ENCODE results near the gene GREB1L.

Gene GREB1L

DNA sequence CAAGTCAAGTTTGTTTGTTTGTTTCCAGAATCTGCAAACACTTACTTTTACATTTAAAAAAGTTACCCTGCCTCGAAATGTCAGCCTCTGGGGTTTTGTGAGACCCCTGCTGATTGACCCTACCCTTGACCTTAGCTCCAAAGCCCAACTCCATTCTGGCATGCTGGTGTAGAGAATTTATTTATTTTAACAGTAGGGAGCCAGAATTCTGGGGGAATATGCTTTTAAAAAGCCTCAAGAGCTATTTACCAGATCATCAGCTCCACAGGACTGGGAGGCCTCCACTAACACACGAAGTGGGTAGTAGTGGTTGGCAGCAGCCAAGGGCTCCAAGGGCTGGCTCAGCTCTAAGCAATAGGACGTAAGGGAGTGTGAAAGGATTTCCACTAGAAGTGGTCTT lies 23.2 kb upstream of the GREB1L start:
- Histone ChIP-seq H3K27ac (no peak overlapping the region), H3K36me3 (no peaks in the 10 kb centered on the region), H3K9me3 (ENCODE audit: severe bottlenecking) (no peaks in the 10 kb centered on the region), H3K27me3 (ENCODE audit: insufficient read depth, low read depth, severe bottlenecking) (no peaks in the 10 kb centered on the region), H3K4me3 (ENCODE audit: low read depth, low read length) (no peak overlapping the region)
- no peak for DNase-seq
- TF ChIP-seq, protein P1, sequence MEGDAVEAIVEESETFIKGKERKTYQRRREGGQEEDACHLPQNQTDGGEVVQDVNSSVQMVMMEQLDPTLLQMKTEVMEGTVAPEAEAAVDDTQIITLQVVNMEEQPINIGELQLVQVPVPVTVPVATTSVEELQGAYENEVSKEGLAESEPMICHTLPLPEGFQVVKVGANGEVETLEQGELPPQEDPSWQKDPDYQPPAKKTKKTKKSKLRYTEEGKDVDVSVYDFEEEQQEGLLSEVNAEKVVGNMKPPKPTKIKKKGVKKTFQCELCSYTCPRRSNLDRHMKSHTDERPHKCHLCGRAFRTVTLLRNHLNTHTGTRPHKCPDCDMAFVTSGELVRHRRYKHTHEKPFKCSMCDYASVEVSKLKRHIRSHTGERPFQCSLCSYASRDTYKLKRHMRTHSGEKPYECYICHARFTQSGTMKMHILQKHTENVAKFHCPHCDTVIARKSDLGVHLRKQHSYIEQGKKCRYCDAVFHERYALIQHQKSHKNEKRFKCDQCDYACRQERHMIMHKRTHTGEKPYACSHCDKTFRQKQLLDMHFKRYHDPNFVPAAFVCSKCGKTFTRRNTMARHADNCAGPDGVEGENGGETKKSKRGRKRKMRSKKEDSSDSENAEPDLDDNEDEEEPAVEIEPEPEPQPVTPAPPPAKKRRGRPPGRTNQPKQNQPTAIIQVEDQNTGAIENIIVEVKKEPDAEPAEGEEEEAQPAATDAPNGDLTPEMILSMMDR (IDR thresholded peaks at IDR 0.05; ENCODE audit: low read depth, low read length), result no peak

DNA sequence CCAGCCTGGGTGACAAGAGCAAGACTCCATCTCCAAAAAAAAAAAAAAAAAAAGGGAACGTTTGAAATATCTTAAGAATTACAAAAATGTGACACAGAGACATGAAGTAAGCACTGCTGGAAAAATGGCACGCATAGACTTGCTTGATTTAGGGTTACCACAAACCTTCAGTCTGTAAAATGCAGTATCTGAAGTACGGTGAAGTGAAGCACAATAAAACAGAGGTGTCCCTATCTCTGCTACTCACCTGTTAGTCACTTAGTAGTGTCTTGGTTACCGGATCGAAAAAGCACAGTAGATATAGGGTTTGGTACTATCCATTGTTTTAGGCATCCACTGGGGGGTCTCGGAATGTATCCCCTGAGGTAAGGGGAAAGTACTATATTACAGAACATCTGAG lies 11.6 kb upstream of the GREB1L start:
- Histone ChIP-seq H3K4me3 (ENCODE audit: low read depth, low read length) (no peak overlapping the region), H3K36me3 (no peaks in the 10 kb centered on the region), H3K27me3 (ENCODE audit: insufficient read depth, low read depth, severe bottlenecking) (no peaks in the 10 kb centered on the region), H3K27ac (no peak overlapping the region), H3K9me3 (ENCODE audit: severe bottlenecking) (no peaks in the 10 kb centered on the region)
- DNase-seq, result no peak
- TF ChIP-seq, protein P1 (IDR thresholded peaks at IDR 0.05; ENCODE audit: low read depth, low read length), result no peak

DNA sequence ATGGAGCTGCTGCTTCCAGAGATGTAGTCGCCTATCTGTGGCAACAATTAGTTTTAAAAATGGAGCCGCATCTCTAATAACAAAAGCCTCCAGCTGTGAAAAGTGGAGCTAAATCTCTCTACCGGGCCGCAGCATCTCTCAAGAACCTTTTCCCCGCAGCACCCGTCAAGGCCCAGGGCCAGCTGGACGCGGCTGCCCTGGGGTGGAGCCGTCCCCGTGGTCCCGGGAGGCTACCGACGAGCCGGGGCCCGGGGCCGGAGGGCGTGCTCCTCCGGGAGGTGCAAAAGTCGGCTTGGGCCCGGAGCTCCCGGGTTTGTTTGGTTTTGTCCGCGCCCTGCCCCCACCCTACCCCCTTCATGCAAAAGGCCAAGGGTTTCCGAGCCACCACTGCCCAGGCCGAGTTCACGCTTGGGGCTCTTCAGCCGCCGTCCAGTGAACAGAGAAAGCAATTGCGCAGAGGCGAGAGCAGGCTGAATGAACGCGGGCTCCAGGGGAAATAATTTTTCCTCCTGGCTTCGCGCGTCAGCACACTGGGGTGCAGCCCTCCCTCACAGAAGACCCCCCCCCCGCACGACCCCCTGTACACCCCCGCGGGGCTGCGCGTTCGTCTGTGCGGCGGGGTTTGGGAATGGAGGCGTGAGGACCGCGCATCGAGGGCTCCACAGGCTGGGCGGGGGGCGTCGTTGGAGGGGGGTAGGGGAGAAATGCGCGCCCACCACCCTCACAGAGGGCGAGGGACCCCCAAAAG lies 557 bp upstream of the GREB1L start:
- peak overlapping the region; percentile 55 for H3K4me3 ChIP-seq (ENCODE audit: low read depth, low read length)

DNA sequence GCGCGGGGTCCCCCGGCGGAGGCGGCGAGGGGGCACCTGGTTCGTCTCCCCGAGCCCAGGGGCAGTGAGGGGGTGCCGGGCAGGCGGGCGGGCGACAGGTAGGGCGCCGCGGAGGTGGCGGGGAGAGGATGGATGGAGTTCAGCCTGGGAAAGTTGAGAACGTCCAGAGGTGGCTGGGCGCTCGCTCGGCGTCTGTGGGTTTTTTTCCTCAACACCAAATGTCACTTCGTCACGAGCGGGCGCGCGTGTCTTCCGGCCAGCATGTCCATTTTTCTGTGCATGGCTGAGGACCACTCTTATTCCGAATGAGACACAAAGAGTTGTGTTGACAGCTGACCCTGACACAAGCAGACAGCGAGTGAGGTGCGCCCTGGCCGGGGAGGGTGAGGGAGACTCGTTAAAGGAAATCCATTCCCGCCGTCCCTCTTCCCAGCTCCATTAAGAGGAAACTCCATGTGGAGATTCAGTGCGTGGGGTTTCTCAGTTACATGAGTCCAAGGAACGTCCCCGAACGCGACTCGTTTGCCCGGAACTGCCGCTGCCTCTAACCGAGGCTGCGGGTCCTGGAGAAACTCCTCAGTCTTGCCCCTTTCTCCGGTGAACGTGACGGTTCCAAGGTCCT lies 859 bp downstream of the GREB1L start:
- no peaks in the 10 kb centered on the region for H3K36me3 ChIP-seq
- H3K27ac ChIP-seq, result no peak overlapping the region
- peak overlapping the region; percentile 70 for H3K4me3 ChIP-seq (ENCODE audit: low read depth, low read length)
- peaks cover 2% of the 10 kb centered on the region for H3K9me3 ChIP-seq (ENCODE audit: severe bottlenecking)
- peaks cover 16% of the 10 kb centered on the region for H3K27me3 ChIP-seq (ENCODE audit: insufficient read depth, low read depth, severe bottlenecking)
- DNase-seq, result peak; percentile 28
- TF ChIP-seq, protein P1 (IDR thresholded peaks at IDR 0.05; ENCODE audit: low read depth, low read length), result no peak

More for the DNA sequence above, 557 bp upstream of the GREB1L start:
- DNase-seq, result peak; percentile 28
- Histone ChIP-seq H3K36me3 (no peaks in the 10 kb centered on the region), H3K27ac (no peak overlapping the region), H3K9me3 (ENCODE audit: severe bottlenecking) (peaks cover 2% of the 10 kb centered on the region), H3K27me3 (ENCODE audit: insufficient read depth, low read depth, severe bottlenecking) (peaks cover 16% of the 10 kb centered on the region)
- TF ChIP-seq, protein P1 (IDR thresholded peaks at IDR 0.05; ENCODE audit: low read depth, low read length), result no peak

DNA sequence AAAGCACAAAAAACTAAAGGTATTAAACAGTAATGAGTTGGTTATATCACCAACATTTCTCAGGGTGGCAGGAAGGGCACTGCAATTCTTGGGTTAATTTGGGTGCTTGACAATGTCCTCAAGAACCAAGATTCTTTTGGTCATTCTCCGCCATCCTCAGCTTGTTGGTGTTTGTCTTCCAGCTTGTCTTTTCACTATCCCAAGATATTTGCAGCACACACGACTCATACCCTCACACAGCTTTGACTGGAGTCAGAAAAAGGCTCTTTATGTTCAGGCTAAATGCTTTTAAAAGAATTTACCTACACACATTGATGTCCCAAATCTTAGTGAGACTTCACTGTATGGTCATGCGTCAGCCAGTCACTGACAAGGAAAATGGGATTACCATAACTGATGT lies 12.5 kb downstream of the GREB1L start:
- H3K27me3 ChIP-seq (ENCODE audit: insufficient read depth, low read depth, severe bottlenecking), result no peaks in the 10 kb centered on the region
- no peak for DNase-seq
- H3K36me3 ChIP-seq, result no peaks in the 10 kb centered on the region
- TF ChIP-seq, protein P1 (IDR thresholded peaks at IDR 0.05; ENCODE audit: low read depth, low read length), result no peak
- H3K4me3 ChIP-seq (ENCODE audit: low read depth, low read length), result no peak overlapping the region
- no peaks in the 10 kb centered on the region for H3K9me3 ChIP-seq (ENCODE audit: severe bottlenecking)
- no peak overlapping the region for H3K27ac ChIP-seq
